Ishikawa (cell line): ENCODE results near the gene B3GAT1.

ENCODE experiments used
- CEBPB ChIP-seq: IDR thresholded peaks from 2 replicates; pipeline ENCODE4 v1.6.1; 2012
- CREB1 ChIP-seq: IDR thresholded peaks from 2 replicates; pipeline ENCODE4 v1.6.1; 2012; ENCODE audit warnings: low read depth
- EGR1 ChIP-seq: IDR thresholded peaks from 2 replicates; pipeline ENCODE4 v1.6.1; 2012
- EP300 ChIP-seq: IDR thresholded peaks from 2 replicates; pipeline ENCODE4 v1.6.1; 2012; ENCODE audit warnings: borderline replicate concordance
- FOXM1 ChIP-seq: IDR thresholded peaks from 2 replicates; pipeline ENCODE4 v1.6.1; 2012; ENCODE audit warnings: low read depth, borderline replicate concordance
- MAX ChIP-seq: IDR thresholded peaks from 2 replicates; pipeline ENCODE4 v1.6.1; 2012
- NFIC ChIP-seq: IDR thresholded peaks from 2 replicates; pipeline ENCODE4 v1.6.1; 2012
- RAD21 ChIP-seq: IDR thresholded peaks from 2 replicates; pipeline ENCODE4 v1.6.1; 2012; ENCODE audit warnings: low read depth
- REST ChIP-seq: IDR thresholded peaks from 2 replicates; pipeline ENCODE4 v1.6.1; 2012; ENCODE audit warnings: low read depth, mild to moderate bottlenecking
- TAF1 ChIP-seq: IDR thresholded peaks from 2 replicates; pipeline ENCODE4 v1.6.1; 2012; ENCODE audit warnings: low read depth, mild to moderate bottlenecking
- TCF12 ChIP-seq: IDR thresholded peaks from 2 replicates; pipeline ENCODE4 v1.6.1; 2012; ENCODE audit warnings: low read depth
- TEAD4 ChIP-seq: IDR thresholded peaks from 2 replicates; pipeline ENCODE4 v1.6.1; 2012
- USF1 ChIP-seq: IDR thresholded peaks from 2 replicates; pipeline ENCODE4 v1.6.1; 2012
- YY1 ChIP-seq: IDR thresholded peaks from 2 replicates; pipeline ENCODE4 v1.6.1; 2012; ENCODE audit warnings: low read depth
- ZBTB7A ChIP-seq: IDR thresholded peaks from 2 replicates; pipeline ENCODE4 v1.6.1; 2012; ENCODE audit warnings: low read depth

The B3GAT1 gene

GRCh38 chr11:134365011-134365925 is 46.8 kb downstream of the B3GAT1 start:
- TF ChIP-seq TAF1 (no peak), EGR1 (no peak)

GRCh38 chr11:134364261-134364660 is 47.8 kb downstream of the B3GAT1 start:
- TF ChIP-seq RAD21 = no peak
- no peak for TF ChIP-seq MAX
- TF ChIP-seq TAF1 = no peak
- no peak for TF ChIP-seq EGR1
- TF ChIP-seq REST = no peak
- TF ChIP-seq FOXM1 = no peak
- no peak for TF ChIP-seq EP300
- TF ChIP-seq CEBPB = no peak
- no peak for TF ChIP-seq TCF12

- no peak for TF ChIP-seq REST
Measured at GRCh38 chr11:134363592-134363991, 48.5 kb downstream of the B3GAT1 start.

GRCh38 chr11:134363161-134363560 is 48.9 kb downstream of the B3GAT1 start:
- TF ChIP-seq NFIC = no peak
- TF ChIP-seq RAD21 = no peak
- TF ChIP-seq CREB1 = no peak
- TF ChIP-seq EP300 = no peak
- TF ChIP-seq REST = no peak
- no peak for TF ChIP-seq ZBTB7A
- no peak for TF ChIP-seq FOXM1
- TF ChIP-seq TEAD4 = no peak
- TF ChIP-seq YY1 = no peak
- no peak for TF ChIP-seq TAF1
- no peak for TF ChIP-seq USF1
- TF ChIP-seq EGR1 = no peak
- TF ChIP-seq CEBPB = no peak
- TF ChIP-seq MAX = no peak
- no peak for TF ChIP-seq TCF12

- TF ChIP-seq CREB1 = no peak
- TF ChIP-seq RAD21 = no peak
- TF ChIP-seq MAX = no peak
- TF ChIP-seq TAF1 = no peak
- TF ChIP-seq REST = no peak
- no peak for TF ChIP-seq EP300
- no peak for TF ChIP-seq NFIC
- no peak for TF ChIP-seq TCF12
- TF ChIP-seq YY1 = no peak
- TF ChIP-seq USF1 = no peak
- TF ChIP-seq FOXM1 = no peak
- TF ChIP-seq TEAD4 = no peak
- no peak for TF ChIP-seq CEBPB
Measured at GRCh38 chr11:134362192-134362901, 49.7 kb downstream of the B3GAT1 start.
